ENCODE results near the gene NKD1. TPM values are rescaled to one million over a fixed set of nuclear protein-coding genes. Genes with fewer than 3 reads are reported as not detected.

The NKD1 gene
- total RNA-seq, 1 donor from 2014 or later: 0.43 TPM

DNA sequence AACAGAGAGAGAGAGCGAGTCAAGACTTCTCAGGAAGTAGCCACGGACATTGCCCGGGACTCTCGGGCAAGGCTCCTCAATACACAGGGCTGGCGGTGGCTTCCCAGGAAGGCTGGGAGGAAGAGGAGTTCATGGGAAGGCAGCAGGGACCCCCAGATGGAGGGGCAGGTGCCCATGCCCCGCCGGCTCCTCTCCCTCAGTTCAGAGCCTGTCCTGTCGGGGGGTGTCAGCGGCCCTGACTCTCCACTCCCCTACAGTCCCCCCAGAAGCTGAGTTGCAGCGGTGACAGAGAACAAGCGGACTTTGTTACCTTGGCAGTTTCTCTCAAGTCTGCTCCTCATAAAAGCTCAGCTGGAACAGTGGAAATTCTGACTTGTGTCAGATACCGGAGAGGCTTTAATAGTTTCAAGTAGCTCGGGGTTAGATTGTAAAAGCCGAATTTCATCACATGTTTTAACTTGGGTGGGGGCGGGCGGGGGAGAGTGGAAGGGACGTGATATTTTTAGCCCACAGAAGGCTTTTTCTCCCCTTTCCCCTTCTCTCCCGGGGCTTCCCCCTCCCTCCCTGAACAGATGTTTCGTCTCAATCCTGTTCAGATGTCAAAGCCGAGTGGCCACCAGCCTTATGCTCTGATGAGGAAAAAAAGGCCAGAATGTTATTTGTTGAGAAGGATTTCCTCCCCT, 65.2 kb downstream of the NKD1 start:
- DNase-seq (ENCODE audit: extremely low spot score, unreplicated experiment): no peak
- H3K27ac Mint-ChIP-seq (ENCODE audit: unreplicated experiment): peak overlapping the region; percentile 12

DNA sequence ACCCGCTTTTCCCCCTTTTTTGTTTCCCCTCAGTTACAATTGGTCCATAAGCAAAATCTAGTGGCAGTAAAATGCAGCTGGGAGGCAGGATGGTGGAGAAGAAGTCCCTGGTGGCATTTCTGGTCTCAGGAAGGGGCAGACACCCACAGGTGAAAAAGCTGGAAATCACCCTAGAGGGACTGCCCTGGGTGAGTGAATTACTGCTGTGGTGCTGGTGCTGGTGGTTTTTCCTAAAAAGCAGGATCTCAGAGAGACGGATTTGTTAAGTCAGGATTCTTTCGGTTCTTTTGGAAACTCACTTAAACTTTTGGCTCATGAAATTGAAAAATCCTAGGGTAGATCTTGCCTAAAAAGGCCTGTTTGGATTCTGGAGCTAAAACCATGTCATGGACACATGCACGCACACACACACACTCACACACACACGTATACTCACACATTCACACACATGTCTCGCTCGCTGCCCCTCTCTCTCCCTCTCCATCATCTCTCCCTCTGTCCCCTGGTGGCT, 65.8 kb downstream of the NKD1 start:
- Mint-ChIP-seq H3K27ac (ENCODE audit: unreplicated experiment) (peak overlapping the region; percentile 12), H3K9me3 (ENCODE audit: unreplicated experiment) (no peaks in the 10 kb centered on the region), H3K4me1 (ENCODE audit: unreplicated experiment) (peaks cover 17% of the 10 kb centered on the region), H3K36me3 (ENCODE audit: unreplicated experiment) (no peaks in the 10 kb centered on the region), H3K27me3 (ENCODE audit: unreplicated experiment) (peaks cover 29% of the 10 kb centered on the region), H3K4me3 (ENCODE audit: unreplicated experiment) (no peak overlapping the region)
- no peak for DNase-seq (ENCODE audit: extremely low spot score, unreplicated experiment)
- TF ChIP-seq, protein P1, sequence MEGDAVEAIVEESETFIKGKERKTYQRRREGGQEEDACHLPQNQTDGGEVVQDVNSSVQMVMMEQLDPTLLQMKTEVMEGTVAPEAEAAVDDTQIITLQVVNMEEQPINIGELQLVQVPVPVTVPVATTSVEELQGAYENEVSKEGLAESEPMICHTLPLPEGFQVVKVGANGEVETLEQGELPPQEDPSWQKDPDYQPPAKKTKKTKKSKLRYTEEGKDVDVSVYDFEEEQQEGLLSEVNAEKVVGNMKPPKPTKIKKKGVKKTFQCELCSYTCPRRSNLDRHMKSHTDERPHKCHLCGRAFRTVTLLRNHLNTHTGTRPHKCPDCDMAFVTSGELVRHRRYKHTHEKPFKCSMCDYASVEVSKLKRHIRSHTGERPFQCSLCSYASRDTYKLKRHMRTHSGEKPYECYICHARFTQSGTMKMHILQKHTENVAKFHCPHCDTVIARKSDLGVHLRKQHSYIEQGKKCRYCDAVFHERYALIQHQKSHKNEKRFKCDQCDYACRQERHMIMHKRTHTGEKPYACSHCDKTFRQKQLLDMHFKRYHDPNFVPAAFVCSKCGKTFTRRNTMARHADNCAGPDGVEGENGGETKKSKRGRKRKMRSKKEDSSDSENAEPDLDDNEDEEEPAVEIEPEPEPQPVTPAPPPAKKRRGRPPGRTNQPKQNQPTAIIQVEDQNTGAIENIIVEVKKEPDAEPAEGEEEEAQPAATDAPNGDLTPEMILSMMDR (IDR thresholded peaks at IDR 0.05): no peak

More for the DNA sequence above, 65.2 kb downstream of the NKD1 start:
- Mint-ChIP-seq H3K27me3 (ENCODE audit: unreplicated experiment) (peaks cover 29% of the 10 kb centered on the region), H3K9me3 (ENCODE audit: unreplicated experiment) (no peaks in the 10 kb centered on the region), H3K4me3 (ENCODE audit: unreplicated experiment) (no peak overlapping the region), H3K4me1 (ENCODE audit: unreplicated experiment) (peaks cover 17% of the 10 kb centered on the region), H3K36me3 (ENCODE audit: unreplicated experiment) (no peaks in the 10 kb centered on the region)
- TF ChIP-seq, protein P1 (IDR thresholded peaks at IDR 0.05): no peak

DNA sequence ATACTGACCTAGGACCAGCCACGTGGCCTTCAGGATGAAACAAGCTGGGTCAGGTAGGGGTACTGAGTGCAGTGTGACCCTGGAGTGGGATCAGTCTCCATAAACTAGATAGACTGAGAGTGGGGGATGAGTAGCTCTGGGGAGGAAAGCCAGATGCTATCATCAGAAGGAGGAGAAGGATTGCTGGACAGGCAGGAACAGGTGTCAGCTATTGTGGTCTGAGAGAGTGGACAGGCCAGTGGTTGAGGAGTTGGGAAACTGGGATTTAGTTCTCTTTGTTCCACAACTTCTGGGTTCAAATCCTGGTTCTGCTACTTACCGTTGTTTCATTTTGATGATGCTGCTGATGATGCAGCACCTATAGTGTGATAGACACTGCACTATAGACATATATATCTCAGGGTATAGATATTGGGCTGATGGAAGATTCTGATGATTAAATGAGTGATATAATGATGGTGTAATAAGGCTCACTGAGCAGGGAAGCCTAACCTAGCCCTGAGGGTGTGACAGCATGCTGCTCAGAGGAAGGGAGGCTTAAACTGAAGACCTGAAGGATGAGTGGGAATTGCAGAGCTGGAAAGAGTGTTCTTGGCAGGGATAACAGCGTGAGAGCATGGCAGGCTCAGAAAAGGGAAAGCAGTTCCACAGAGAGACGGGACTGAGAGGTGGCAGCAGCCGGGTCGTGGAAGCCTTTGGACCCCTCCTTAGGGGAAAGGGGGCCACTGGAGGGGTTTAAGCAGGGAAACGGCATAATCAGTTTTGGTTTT, 66.9 kb downstream of the NKD1 start:
- Mint-ChIP-seq H3K27ac (ENCODE audit: unreplicated experiment) (no peak overlapping the region), H3K4me3 (ENCODE audit: unreplicated experiment) (no peak overlapping the region), H3K9me3 (ENCODE audit: unreplicated experiment) (no peaks in the 10 kb centered on the region), H3K4me1 (ENCODE audit: unreplicated experiment) (peaks cover 17% of the 10 kb centered on the region), H3K36me3 (ENCODE audit: unreplicated experiment) (no peaks in the 10 kb centered on the region), H3K27me3 (ENCODE audit: unreplicated experiment) (peaks cover 29% of the 10 kb centered on the region)
- TF ChIP-seq, protein P1 (IDR thresholded peaks at IDR 0.05): no peak
- no peak for DNase-seq (ENCODE audit: extremely low spot score, unreplicated experiment)

DNA sequence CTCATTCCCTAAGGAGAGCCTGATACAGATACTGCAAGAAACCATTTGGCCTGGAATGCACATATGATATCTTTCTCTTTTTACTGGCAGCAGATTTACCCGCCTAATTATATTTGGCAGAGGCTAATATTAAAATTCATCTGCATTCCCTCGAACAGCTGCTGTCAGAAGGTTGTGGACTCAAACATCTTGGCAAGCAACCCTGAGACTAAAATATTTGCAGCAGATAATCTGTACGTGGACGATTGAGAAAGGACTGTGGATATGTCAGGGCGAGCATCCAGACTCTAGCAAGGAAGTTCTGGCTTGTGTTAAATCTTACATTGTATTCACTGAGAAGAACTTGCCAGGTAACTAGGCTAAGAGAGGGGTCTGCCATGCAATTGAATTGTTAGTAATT, 67.7 kb downstream of the NKD1 start:
- H3K4me1 Mint-ChIP-seq (ENCODE audit: unreplicated experiment): peaks cover 17% of the 10 kb centered on the region
- no peaks in the 10 kb centered on the region for H3K36me3 Mint-ChIP-seq (ENCODE audit: unreplicated experiment)
- no peaks in the 10 kb centered on the region for H3K9me3 Mint-ChIP-seq (ENCODE audit: unreplicated experiment)
- H3K27ac Mint-ChIP-seq (ENCODE audit: unreplicated experiment): no peak overlapping the region
- H3K4me3 Mint-ChIP-seq (ENCODE audit: unreplicated experiment): no peak overlapping the region
- peaks cover 31% of the 10 kb centered on the region for H3K27me3 Mint-ChIP-seq (ENCODE audit: unreplicated experiment)
- TF ChIP-seq, protein P1 (IDR thresholded peaks at IDR 0.05): no peak
- DNase-seq (ENCODE audit: extremely low spot score, unreplicated experiment): no peak

DNA sequence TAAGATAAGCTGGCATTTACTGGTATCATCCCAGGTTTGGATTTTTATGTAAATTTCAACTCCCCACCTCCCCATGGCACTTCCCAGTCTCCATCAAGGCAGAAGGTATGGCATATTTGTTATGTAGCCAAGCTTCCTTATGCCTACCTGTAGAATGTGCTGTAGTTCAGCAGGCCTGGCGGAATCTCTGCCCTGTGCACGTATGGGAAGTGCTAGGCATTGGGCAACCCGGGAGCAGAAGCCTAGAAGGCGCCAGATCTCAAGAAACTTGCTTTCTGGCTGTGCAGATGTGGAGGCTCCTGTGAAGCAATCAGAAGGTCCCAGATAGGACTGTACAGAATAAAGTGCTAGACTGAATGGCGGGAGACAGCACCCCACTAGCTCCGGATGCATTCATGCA, 68.2 kb downstream of the NKD1 start:
- H3K27me3 Mint-ChIP-seq (ENCODE audit: unreplicated experiment): peaks cover 31% of the 10 kb centered on the region
- H3K4me1 Mint-ChIP-seq (ENCODE audit: unreplicated experiment): peaks cover 17% of the 10 kb centered on the region
- no peak for DNase-seq (ENCODE audit: extremely low spot score, unreplicated experiment)
- H3K36me3 Mint-ChIP-seq (ENCODE audit: unreplicated experiment): no peaks in the 10 kb centered on the region
- TF ChIP-seq, protein P1 (IDR thresholded peaks at IDR 0.05): no peak
- no peak overlapping the region for H3K4me3 Mint-ChIP-seq (ENCODE audit: unreplicated experiment)
- no peak overlapping the region for H3K27ac Mint-ChIP-seq (ENCODE audit: unreplicated experiment)
- no peaks in the 10 kb centered on the region for H3K9me3 Mint-ChIP-seq (ENCODE audit: unreplicated experiment)
